A549 (cell line): ENCODE data around the gene PSMD8.

Experiments
- CBX8 ChIP-seq: fragments of 200-600 bp; sonication (generic); IDR thresholded peaks from 2 replicates; pipeline ENCODE4 v1.6.1; 2016
- CHD2 ChIP-seq: fragments of 150-350 bp; IDR thresholded peaks from 2 replicates; pipeline ENCODE4 v1.6.1; 2014; ENCODE audit warnings: low read length; ENCODE audit not compliant: partially characterized antibody
- CTCF ChIP-seq: fragments of >200 bp; sonication (Bioruptor Twin); formaldehyde crosslinking; IDR thresholded peaks from 3 replicates; pipeline ENCODE4 v1.5.1; 2016
- ESRRA ChIP-seq: fragments of 150-350 bp; IDR thresholded peaks from 2 replicates; pipeline ENCODE4 v1.6.1; 2014; ENCODE audit warnings: mild to moderate bottlenecking, low read length, borderline replicate concordance
- HOXB5 ChIP-seq: fragments of 250-450 bp; sonication (Bioruptor Pico); IDR thresholded peaks from 2 replicates; pipeline ENCODE4 v1.5.0; 2020; ENCODE audit warnings: mild to moderate bottlenecking, moderate library complexity
- MAX ChIP-seq: IDR thresholded peaks from 2 replicates; pipeline ENCODE4 v1.6.1; 2012
- RAD21 ChIP-seq, 2 experiments: fragments of >200 bp in 1 of 2; sonication (Bioruptor Twin) in 1 of 2; formaldehyde crosslinking in 1 of 2; IDR thresholded peaks in 1 of 2; conservative IDR thresholded peaks in 1 of 2; 2 replicates in 1 of 2; 3 replicates in 1 of 2; pipeline ENCODE4 v1.6.1; 2012 to 2018; ENCODE audit warnings: inconsistent platforms in 1 of 2
- RARB ChIP-seq: fragments of 250-450 bp; sonication (Bioruptor Pico); IDR thresholded peaks from 2 replicates; pipeline ENCODE4 v1.8.0; 2021; ENCODE audit warnings: mild to moderate bottlenecking, moderate library complexity
- REST ChIP-seq: fragments of 200-600 bp; sonication (generic); IDR thresholded peaks from 2 replicates; pipeline ENCODE4 v1.6.1; 2016; ENCODE audit warnings: antibody characterized with exemption, mild to moderate bottlenecking, moderate library complexity

- TF ChIP-seq HOXB5 (CRISPR knock-in tag) = no peak
- no peak for TF ChIP-seq MAX
- TF ChIP-seq CTCF = no peak
- TF ChIP-seq RARB (CRISPR knock-in tag) = no peak
- TF ChIP-seq CHD2 = no peak
- no peak for TF ChIP-seq ESRRA
- TF ChIP-seq REST = no peak
- TF ChIP-seq RAD21 (conservative IDR thresholded peaks at IDR 0.05 in 1 of 2, IDR thresholded peaks at IDR 0.05 in 1 of 2) = no peak
- no peak for TF ChIP-seq CBX8
These were observed 12.7 kb downstream of the PSMD8 start for GRCh38 chr19:38386971-38387549.
